ENCODE data around the gene FUT3. TPM values are rescaled to one million over a fixed set of nuclear protein-coding genes. Genes with fewer than 3 reads are reported as not detected.
A peak's percentile ranks its signal among the peaks of the same experiment; 100 is the strongest.
"Not testable (repeated sequence)": the region's sequence is repeated elsewhere in the genome, so short reads cannot be mapped to it uniquely, and the experiment has no call there.

The FUT3 gene
- total RNA-seq, 1 donor from 2014 or later, result 0.30 TPM

DNA sequence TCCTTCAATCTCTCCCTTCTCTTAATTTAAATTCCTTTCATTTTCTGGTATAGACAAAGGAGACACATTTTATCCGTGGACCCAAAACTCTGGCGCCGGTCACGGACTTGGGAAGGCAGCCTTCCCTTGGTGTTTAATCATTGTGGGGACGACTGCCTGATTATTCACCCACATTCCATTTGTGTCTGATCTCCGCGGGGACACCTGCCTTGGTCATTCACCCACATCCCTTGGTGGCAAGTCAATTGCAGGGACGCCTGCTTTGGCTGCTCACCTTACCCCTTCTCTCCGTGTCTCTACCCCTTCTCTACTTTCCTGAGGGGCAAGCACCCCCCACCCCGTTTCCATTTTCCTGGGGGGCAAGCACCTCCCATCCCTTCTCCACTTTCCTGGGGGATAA is 3.4 kb downstream of the FUT3 start:
- not testable (repeated sequence) for DNase-seq

- no peak for DNase-seq
These were observed 6.5 kb downstream of the FUT3 start for GRCh38 chr19:5844456-5845433.

- DNase-seq, result no peak
These were observed 7.8 kb downstream of the FUT3 start for GRCh38 chr19:5843295-5843927.

GRCh38 chr19:5841735-5842111 is 9.5 kb downstream of the FUT3 start:
- not testable (repeated sequence) for DNase-seq

DNA sequence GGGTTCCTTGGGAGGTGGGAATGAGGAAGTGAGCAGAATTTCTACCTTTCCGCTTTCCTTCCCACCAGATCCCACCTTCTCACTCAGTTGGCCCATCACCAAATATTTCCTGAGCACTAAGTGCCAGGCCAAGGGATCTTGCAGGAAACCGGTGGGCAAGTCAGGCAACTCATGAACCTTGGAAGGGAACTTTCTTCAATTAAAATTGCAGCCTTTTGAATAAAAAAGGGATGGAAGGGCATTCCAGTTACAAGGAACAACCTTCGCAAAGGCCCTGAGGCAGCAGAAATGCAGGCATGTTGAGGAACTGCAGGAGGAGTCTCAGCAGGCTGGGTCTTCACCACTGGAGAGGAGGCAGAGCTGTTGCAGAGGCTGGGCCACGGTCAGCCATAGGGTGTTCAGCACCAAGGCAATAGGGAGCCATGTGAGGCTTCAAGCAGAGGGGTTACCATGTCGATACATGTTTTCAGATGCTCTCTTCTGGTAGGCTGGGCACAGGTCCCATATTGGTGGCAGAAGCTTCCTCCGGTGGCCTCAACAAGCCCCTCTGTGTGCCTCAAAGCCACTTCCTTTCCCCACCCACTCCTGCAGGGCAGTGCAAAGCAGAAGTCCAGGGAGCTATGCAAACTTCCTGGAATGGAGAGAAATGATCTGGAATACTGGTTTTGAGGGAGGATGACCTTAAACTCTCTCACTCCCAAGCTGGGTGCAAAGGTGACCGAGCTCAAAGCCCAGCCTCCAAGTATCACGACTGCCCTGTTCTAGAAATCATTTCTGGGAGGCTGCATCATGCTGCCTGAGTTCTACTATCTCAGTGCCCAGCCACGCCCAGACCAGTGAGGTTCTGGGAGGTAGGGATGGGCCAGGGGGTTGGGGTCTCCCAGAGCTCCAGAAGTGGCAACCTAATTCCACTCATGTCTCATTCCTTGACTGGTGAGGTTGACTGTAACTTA is 11.9 kb downstream of the FUT3 start, which contains the start of gene FUT6:
TSS of gene FUT6 (minus strand) at position 638 of the 953 bp plus-strand sequence. CDS start 7,135 bp downstream, outside the sequence.
- DNase-seq, result no peak

DNA sequence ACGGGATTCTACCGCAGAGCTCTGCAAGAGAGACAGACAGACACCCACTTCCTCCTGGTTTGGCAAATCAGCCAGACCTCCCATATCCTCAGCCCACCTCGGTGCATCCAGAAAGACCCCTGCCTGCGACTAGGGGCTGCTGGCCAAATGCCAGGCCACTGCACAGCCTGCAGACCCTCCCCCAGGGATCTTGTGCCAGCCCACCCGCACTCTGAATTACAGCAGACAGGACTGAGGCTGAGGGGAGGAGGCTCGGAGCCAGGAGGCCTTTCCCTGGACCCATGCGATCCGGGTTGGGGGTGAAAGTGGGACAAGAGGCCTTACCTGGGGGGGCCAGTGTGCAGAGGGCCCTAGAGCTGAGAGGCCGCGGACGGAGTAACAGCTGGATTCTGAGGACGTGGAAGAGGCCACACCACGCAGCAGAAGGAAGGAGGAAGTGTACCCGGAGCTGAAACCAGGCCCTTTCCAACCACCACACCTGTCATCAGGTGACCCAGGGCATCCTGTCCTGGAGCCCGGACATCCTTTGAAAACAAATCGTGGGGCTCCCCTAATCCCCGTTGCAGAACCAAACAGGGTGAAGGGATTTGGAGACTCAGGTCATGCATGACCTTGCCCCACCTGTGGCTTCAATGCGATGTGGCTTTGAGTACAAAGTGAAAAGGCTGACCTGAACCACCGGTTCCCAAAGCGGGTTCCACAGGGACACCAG is 12.7 kb downstream of the FUT3 start:
- DNase-seq, result no peak

DNA sequence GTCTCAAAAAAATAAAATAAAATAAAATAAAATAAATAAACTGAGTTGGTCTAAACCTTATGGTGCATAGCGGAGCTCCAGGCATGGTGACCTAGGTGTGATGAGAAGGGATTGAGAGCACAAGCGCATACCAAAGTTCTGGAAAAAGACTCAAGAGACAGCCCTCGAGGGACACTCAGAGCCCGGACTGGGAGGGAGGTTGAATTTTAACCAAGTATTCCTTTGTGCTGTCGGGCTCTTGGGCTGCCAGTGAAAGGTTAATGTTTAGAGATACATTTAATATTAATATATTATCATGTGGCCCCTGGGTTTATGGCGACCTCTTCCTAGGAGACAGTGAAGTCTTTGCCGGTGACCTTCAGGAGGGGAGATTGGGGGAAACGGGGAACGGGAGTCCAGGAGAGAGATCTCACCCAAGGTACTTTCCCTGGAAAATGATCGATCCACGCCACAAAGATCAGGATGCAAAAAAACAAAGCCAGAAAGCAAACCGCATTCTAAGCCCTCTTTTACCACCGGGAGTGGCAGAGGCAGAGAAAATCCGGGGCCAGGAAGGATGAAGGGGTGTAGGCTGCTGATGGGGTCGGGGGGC is 13.4 kb downstream of the FUT3 start:
- no peak for DNase-seq

DNA sequence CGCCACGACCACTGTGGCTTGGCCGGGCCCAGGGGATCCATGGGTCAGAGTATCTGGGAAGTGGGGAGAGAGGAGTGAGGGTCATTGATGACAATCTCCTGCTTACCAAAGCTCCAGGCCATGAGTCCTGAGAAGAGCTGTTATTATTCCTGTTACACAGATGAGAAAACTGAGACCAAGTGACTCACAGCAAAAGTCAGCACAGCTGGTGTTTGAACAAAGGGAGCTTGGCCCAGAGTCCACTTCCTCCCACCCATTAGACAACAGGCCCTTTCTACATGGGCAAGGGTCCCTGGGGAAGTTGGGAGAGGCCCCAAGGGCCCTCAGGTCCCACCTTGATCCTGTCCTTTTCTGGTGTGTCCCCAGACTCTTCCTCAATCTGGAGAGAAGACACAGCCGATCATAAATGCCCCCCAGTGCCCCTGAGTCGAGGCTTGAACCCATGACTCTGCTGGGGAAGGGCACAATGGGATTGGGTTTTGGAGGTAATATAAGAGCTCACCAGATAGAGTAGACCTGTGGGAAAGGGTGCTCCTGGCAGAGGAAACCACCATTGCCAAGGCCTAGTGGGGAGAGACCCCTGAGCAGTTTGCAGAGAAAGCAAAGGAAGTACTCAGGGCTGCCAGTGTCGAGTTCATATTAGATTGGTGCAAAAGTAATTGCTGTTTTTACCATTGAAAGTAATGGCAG is 18.6 kb downstream of the FUT3 start:
- DNase-seq, result no peak

DNA sequence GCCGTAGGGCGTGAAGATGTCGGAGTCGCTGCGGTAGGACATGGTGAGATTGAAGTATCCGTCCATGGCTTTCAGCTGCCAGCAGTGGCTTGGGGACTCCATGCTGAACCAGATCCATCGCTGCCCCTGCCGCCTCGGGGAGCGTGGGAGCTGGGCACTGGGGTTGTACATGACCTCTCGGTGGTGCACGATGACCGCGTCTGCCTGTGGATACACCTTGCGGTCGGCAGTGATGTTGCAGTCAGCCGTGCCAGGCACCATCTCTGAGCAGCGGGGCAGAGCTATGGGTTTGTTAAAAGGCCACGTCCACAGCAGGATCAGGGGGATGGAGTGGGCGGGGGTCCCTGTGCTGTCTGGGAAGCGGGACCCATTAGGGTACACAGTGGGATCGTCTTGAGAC is 19.2 kb downstream of the FUT3 start:
- DNase-seq, result no peak

- DNase-seq, result no peak
These were observed 20.1 kb downstream of the FUT3 start for GRCh38 chr19:5831159-5831558.

DNA sequence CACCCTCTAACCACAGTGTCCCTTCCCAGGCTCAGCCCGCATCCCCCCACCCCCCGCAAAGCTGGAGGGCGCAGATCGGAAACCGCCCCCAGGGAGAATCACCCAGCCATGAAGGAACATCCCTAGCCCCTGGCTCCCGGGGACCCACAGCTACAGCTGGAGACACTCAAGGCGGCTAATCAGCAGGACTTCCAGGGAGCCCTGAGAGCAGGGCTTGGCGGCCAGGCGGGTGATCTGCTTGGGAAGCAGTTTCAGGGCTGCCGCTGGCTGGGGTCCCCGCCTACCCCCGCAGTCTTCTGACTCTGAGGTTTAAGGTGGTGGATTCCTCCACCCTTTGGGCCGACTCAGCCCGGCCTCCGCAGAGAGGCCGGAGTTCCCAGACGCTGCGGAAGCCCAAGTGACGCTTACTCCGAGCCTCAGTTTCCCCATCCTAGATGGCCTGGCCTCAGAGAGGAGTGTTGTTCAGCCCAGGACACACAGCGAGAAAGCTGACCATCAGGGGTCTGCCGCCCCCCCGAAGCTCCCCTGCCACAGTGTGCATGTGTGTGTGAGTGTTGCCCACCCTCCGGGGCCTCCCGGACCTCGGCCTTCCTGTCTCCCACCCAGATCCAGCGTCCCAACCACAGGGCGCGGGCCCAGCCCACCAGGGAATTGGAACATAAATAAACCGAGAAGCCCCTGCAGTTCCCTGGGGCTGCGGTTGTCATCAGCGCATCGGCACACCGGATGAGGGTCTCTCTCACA is 21.5 kb downstream of the FUT3 start:
- no peak for DNase-seq

DNA sequence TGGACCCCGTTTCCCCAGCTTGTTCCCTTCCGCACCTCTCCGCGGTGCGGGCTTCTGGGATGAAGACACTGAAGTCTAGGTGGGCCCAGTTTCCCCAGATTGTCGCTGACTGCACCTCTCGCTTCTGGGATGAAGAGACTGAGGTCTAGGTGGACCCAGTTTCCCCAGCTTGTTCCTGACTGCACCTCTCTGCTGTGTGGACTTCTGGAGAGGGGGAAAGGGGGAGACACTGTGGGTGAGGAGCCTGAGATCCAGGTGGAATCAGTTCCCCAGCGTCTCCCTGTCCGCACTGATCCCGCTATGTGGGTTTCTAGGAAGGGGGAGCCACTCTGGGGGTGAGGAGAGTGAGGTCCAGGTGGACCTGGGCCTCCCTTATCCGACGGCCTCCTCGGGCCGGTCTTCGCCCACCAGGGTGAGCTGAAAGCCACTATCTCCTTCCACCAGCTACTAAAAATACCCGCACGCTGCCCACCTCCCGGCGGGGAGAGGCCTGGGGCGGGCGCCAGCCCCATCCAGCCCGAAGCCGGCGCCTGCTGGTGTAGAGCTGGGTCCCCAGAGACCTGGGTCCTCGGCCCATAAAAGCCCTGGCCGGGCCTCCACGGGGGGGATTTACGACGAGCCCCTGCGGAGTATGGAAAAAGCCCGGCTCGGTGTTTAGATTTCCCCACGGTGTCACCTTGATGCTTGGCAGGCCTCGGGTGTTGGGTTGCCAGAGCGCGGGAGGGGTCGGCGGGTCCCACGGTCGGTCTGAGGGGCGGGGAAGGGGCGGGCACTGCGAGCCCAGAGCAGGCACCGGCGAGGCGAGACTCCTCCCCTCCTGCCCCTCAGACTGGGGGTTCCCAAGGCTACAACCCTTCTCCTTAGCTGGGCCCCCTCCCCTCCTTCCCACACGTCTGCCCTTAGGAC is 22.3 kb downstream of the FUT3 start:
- no peak for DNase-seq

DNA sequence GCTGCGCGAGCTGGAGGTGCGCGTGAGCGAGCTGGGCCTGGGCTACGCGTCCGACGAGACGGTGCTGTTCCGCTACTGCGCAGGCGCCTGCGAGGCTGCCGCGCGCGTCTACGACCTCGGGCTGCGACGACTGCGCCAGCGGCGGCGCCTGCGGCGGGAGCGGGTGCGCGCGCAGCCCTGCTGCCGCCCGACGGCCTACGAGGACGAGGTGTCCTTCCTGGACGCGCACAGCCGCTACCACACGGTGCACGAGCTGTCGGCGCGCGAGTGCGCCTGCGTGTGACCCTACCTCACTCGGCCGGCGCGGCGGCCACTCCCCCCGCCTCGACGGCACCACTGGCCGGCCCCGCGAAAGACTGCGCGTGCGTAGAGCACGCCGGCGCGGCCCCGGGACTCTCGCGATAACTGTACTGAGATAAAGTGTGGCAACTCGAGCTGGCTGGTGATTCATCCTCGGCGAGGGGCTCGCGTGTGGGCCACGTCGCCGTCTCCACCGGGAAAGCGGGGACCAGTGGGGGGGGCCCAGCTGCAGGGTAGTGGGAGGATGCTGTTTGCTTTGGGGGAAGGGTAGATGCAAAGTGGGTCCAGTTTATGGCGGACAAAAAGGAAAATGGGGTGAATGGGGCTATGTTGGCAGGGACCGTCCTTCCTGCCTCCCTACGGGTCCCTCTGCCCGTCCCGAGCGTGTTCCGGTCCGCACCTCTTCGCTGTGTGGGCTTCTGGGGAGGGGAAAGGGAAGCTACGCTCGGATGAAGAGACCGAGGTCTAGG is 23.2 kb downstream of the FUT3 start:
- peak; percentile 94 for DNase-seq

- no peak for DNase-seq
These were observed 23.8 kb downstream of the FUT3 start for GRCh38 chr19:5827342-5827890.

DNA sequence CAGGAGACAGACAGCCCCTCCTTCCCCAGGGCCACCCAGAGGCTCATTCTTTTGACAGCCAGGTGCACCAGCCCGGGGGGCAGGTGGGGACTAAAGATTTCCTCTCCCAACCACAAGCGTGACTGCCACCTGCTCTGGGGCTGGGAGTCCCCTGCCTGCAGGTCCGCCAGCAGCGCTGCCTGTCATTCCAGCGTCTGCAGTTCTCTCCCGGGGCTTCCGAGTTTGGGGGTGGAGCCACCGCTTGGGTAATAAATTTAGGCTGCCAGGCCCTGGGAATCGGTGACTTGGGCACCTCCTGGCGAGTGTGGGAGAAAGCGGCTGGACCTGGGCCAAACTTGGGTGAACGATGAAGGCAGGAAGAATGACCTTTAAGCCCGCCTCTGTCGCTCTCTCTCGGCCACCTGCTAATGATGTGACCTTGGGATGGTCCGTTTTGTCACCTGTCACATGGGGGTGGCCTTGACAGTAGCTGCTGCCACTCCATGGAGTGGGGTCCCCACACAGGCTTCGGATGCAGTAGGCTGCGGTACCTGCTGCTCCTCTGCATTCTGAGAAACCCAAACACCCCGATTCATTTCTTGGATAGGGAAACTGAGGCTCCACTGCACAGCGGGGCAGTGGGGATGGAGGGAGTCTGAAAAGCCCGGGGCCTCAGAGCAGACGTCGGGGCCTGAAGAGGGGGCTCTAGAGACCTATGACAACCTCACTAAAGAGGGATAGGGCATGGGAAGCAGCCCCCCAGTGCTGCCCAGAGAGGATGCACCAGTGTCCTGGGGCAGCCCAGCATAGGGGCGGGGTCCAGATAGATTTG is 24.5 kb downstream of the FUT3 start:
- DNase-seq, result no peak

- no peak for DNase-seq
These were observed 26.1 kb downstream of the FUT3 start for GRCh38 chr19:5825178-5825577.

- no peak for DNase-seq
These were observed 26.5 kb downstream of the FUT3 start for GRCh38 chr19:5824751-5825150.
